CD4-positive, alpha-beta T cell treated with Interleukin-4 for 1 hour (primary cell): Measurements from ENCODE around the gene AATK.

ENCODE experiments used
- DNase-seq, 2 donors: peaks; one replicate each; pipeline ENCODE4 v3.0.0-alpha.2; 2020 to 2022

AATK gene, protein sequence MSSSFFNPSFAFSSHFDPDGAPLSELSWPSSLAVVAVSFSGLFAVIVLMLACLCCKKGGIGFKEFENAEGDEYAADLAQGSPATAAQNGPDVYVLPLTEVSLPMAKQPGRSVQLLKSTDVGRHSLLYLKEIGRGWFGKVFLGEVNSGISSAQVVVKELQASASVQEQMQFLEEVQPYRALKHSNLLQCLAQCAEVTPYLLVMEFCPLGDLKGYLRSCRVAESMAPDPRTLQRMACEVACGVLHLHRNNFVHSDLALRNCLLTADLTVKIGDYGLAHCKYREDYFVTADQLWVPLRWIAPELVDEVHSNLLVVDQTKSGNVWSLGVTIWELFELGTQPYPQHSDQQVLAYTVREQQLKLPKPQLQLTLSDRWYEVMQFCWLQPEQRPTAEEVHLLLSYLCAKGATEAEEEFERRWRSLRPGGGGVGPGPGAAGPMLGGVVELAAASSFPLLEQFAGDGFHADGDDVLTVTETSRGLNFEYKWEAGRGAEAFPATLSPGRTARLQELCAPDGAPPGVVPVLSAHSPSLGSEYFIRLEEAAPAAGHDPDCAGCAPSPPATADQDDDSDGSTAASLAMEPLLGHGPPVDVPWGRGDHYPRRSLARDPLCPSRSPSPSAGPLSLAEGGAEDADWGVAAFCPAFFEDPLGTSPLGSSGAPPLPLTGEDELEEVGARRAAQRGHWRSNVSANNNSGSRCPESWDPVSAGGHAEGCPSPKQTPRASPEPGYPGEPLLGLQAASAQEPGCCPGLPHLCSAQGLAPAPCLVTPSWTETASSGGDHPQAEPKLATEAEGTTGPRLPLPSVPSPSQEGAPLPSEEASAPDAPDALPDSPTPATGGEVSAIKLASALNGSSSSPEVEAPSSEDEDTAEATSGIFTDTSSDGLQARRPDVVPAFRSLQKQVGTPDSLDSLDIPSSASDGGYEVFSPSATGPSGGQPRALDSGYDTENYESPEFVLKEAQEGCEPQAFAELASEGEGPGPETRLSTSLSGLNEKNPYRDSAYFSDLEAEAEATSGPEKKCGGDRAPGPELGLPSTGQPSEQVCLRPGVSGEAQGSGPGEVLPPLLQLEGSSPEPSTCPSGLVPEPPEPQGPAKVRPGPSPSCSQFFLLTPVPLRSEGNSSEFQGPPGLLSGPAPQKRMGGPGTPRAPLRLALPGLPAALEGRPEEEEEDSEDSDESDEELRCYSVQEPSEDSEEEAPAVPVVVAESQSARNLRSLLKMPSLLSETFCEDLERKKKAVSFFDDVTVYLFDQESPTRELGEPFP (N-terminal part only)

GRCh38 chr17:81166033-81166492, at the start of gene AATK:
TSS of gene AATK (minus strand) at chr17:81166221. CDS start at chr17:81165992, 229 bp downstream.
- no peak for DNase-seq

- no peak for DNase-seq
These were observed 48.0 kb upstream of the AATK start for GRCh38 chr17:81213978-81214377.

DNA sequence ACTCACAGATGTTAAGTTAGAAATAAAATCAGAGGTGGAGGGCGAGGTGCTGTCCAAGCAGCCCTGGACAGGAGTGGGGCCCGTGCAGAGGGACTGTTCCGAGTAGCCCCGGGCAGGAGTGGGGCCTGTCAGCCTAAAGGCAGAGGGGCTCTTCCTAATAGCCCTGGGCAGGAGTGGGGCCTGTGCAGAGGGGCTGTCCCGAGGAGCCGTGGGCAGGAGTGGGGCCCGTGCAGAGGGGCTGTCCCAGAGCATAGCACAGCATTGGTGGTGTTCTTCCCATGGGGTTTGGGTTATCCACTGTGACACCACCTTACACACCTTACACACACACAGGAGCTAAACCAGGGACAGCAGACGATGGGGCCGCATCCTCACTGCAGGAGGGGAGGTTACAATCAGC, 46.3 kb upstream of the AATK start:
- DNase-seq = no peak

- DNase-seq = no peak
These were observed 44.8 kb upstream of the AATK start for GRCh38 chr17:81210868-81211267.

DNA sequence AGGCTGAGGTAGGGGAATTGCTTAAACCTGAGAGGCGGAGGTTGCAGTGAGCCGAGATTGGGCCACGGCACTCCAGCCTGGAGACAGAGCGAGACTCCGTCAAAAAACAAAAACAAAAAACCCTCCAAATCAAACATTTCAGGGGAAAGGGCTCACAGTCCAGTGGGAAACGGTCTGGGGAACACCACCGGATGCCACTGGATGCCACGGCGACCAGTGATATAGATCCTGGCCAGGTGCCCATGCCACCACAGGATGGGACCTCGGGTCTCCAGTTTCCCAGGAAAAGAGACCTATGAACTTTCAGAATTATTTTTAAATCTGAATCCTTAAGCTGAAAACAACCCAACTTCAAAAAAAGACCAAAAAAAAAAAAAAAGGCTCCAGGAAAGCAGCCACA, 44.4 kb upstream of the AATK start:
- no peak for DNase-seq

DNA sequence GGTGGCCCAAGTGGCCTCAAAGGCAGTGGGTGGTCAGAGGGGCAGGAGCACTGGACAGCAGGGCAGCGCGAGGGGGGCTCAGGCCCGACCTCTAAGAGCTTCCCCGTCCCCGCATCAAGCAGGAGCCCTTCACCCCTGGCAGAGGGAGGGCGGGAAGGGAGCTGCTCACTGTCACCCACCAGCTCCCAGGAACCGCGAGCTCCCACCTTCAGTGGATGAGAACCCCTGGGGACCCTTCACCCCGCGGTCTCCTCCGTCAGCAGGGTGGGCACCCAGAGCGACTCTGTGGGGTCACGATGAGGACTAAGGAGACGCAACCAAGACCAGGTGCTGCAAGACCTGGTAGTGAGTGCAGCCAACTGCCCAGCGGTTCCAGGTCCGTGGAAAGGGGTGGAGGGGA, 43.1 kb upstream of the AATK start:
- DNase-seq = no peak

GRCh38 chr17:81208651-81209050, 42.6 kb upstream of the AATK start:
- DNase-seq = no peak

DNA sequence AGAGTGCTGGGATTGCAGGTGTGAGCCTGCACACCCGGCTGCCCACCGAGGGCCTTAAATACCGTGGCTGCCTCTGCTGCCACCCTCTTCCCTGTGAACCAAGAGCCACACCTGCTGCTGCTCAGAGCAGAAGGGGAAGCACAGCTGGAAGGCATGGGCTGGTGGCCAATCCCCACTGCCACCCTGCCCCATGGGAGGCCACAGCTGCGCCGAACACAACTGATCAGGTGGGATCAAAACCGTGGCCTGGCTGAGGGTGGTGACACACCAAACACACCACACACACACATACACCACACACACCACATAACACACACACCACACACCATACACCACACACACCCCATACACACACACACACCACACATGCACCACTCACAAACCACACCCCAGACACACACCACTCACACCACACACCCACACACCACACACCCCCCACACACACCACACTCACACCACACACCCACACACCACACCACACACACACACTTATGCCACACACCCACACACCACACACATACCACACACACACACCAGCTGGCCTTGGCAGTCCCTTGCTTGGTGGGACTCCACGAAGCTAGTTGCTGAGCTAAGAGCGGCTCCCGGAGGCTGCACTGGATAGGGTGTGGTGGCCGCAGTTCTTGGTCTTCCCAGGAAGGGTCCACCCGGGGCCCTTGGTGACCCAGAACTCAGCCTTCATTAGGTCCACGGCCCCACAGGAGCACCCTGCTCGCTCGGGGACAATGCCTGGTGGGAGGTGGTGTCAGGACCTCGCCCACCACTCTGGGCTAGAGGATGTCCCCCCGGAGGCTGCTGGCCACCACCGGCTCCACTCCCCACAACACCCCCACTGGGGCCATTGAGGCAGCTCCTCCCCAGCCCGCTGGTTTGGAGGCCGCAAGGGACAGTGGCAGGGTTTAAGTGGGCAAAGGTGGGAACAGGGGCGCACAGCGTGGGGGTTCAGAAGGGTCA, 41.9 kb upstream of the AATK start:
- no peak for DNase-seq

GRCh38 chr17:81206657-81207056, 40.6 kb upstream of the AATK start:
- no peak for DNase-seq

DNA sequence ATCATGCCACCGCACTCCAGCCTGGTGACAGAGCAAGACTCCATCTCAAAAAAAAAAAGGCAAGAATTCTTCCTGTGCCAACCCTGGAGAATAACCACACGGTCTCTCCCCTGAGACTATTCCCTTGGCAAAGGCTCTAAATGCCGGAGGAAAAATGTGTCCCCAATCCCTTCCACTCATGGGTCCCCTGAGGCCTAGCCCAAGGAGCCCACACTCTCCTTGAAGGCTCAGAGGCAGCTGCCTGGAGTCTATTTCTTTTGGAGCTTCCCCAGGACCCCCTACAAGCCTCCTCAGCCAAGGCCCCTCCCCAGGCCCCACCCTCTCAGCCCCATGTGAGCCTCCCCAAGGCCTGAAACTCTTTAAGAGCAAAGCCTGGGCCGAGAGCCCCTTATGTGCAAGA, 40.1 kb upstream of the AATK start:
- DNase-seq = no peak

- no peak for DNase-seq
These were observed 38.6 kb upstream of the AATK start for GRCh38 chr17:81204578-81204977.

DNA sequence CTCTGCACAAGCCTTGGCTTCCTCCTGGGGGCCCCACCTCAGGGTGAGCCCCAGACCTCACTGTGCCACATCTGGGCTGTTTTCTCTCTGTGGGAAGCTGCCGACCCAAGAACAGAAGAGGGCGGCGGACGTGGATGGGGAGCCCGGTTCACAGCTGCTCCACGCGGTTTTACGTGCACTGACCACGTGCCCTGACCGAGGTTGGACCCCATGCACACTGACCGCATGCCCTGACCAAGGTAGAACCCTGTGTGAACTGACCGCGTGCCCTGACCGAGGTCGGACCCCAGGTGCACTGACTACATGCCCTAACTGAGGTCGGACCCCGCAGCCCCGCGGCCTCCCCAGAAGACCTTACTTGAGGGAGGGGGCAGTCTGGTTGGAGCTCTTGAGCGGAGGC, 37.1 kb upstream of the AATK start:
- DNase-seq = no peak

- no peak for DNase-seq
These were observed 36.3 kb upstream of the AATK start for GRCh38 chr17:81202318-81202717.

- peak; percentile 23 to 41 for DNase-seq
These were observed 34.9 kb upstream of the AATK start for GRCh38 chr17:81200695-81201580.

DNA sequence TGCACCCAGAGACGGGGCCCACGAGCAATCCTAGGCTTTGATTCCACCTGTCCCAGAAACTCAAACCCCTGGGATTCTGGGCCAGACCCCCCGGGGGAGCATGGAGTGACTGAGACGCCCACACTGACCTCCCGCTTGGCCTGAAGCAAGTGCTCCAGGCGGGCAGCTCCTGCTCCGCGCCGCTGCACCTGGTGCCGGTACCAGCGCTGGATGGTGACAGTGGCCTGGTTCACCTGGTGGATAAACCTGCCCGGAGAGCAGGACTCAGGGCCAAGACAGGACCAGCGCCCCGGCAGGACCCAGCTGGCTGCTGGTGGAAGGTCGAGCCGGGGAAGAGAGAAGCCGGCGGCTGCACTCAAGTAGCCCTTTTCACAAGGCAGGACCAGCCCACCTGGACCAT, 34.2 kb upstream of the AATK start:
- no peak for DNase-seq

DNA sequence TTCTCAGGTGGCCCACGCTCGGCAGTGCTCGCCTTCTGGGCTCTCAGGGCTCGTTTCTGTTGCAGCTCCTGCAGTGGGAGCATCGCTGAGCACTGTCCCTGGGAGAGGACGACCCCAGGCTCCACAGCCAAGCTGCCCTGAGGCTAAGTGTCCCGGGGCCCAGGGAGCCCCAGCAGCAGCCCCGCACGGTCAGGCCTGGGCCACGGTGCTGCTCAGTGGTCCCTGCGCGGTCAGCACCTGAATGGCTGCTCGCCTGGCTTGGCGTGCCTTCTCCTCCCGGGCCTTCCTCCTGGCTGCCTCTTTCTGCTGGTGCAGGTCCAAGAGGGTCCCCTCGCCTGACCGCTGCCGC, 33.4 kb upstream of the AATK start:
- DNase-seq = no peak

DNA sequence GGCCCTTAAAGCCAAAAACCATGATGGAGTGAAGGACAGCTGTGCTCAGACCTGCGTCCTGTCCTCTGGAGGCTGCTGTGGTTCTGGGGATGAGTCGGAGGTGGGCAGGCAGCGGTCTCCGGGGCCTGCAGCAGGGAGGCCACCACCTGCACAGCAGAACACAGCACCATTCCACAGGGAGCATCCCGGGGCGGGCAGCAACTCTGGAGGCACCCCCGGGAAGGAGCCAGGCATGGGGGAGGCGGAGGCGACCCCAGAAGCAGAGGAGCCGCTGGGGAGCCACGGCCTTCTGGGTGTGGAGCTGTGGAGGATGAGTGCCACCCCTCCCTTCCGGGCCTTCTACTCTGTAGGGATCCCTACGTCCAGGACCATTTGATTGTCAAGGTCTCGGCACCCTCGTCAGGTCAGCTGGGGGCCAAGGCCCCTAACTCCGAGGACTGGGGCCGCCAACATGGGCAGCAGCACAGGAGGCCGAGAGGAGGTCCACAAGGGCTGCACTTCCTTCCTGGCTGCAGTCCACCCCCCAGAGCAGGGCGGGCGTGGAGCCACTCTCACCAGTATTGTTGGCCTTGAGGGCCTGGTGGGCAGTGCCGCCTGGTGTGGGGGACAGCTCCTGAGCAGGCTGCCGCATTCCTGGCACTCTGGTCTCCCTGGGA, 32.9 kb upstream of the AATK start:
- no peak for DNase-seq

- no peak for DNase-seq
These were observed 31.9 kb upstream of the AATK start for GRCh38 chr17:81197831-81198490.

GRCh38 chr17:81197409-81197795, 31.4 kb upstream of the AATK start:
- DNase-seq = no peak
